Bone marrow (tissue), 2 donors: ENCODE measurements around the gene ZNF599.
"Not testable (repeated sequence)": the region's sequence is repeated elsewhere in the genome, so short reads cannot be mapped to it uniquely, and the experiment has no call there.

Experiments used
- DNase-seq, 2 donors: peaks; one replicate each; lab custom pipeline; 2025; lab: John Stamatoyannopoulos, UW

ZNF599 gene

GRCh38 chr19:34772697-34773554 is at the start of gene ZNF599:
Gene ZNF599, minus strand, starts transcription at chr19:34773215. Its CDS starts 374 bp downstream, at chr19:34772841.
- peak; percentile 51 to 72 for DNase-seq

GRCh38 chr19:34818270-34818669 is 45.3 kb upstream of the ZNF599 start:
- DNase-seq: no peak

- DNase-seq: no peak
Observed at GRCh38 chr19:34816708-34817107, 43.7 kb upstream of the ZNF599 start.

- no peak for DNase-seq
Observed at GRCh38 chr19:34808566-34808965, 35.6 kb upstream of the ZNF599 start.

GRCh38 chr19:34806976-34807860 is 34.2 kb upstream of the ZNF599 start:
- DNase-seq: no peak

GRCh38 chr19:34804115-34804514 is 31.1 kb upstream of the ZNF599 start:
- no peak for DNase-seq

- not testable (repeated sequence) for DNase-seq
Observed at GRCh38 chr19:34796953-34797352, 23.9 kb upstream of the ZNF599 start.

- DNase-seq: no peak
Observed at GRCh38 chr19:34794066-34794960, 21.3 kb upstream of the ZNF599 start.

- no peak for DNase-seq
Observed at GRCh38 chr19:34793565-34793964, 20.6 kb upstream of the ZNF599 start.

GRCh38 chr19:34788074-34788473 is 15.1 kb upstream of the ZNF599 start:
- no peak for DNase-seq

- no peak for DNase-seq
Observed at GRCh38 chr19:34787059-34787824, 14.2 kb upstream of the ZNF599 start.

- no peak for DNase-seq
Observed at GRCh38 chr19:34786236-34786635, 13.2 kb upstream of the ZNF599 start.

- DNase-seq: no peak
Observed at GRCh38 chr19:34779652-34780051, 6.6 kb upstream of the ZNF599 start.

- DNase-seq: no peak
Observed at GRCh38 chr19:34778342-34778741, 5.3 kb upstream of the ZNF599 start.

GRCh38 chr19:34774857-34775256 is 1.8 kb upstream of the ZNF599 start:
- no peak for DNase-seq

GRCh38 chr19:34773555-34773864 is 495 bp upstream of the ZNF599 start:
- DNase-seq: no peak

GRCh38 chr19:34767951-34768350 is 5.1 kb downstream of the ZNF599 start:
- DNase-seq: no peak

GRCh38 chr19:34766386-34766785 is 6.6 kb downstream of the ZNF599 start:
- no peak for DNase-seq

GRCh38 chr19:34759218-34759917 is 13.6 kb downstream of the ZNF599 start:
- no peak for DNase-seq

- DNase-seq: no peak
Observed at GRCh38 chr19:34757441-34757840, 15.6 kb downstream of the ZNF599 start.
